Measurements from ENCODE around the gene ELMO1.

ELMO1 gene

GRCh38 chr7:37248396-37248861, 200.2 kb downstream of the ELMO1 start:
- H3K4me1 ChIP-seq: no peaks in the 10 kb centered on the region
- H3K9me3 ChIP-seq (ENCODE audit: control insufficient read depth, low read length): no peaks in the 10 kb centered on the region
- no peak overlapping the region for H3K9ac ChIP-seq
- no peaks in the 10 kb centered on the region for H3K27me3 ChIP-seq (ENCODE audit: control insufficient read depth, insufficient read depth, low read length)
- TF ChIP-seq CTCF (IDR thresholded peaks at IDR 0.05): no peak
- no peaks in the 10 kb centered on the region for H3K36me3 ChIP-seq (ENCODE audit: control insufficient read depth, insufficient read depth, low read length)
- H3K27ac ChIP-seq: no peak overlapping the region
- H2AFZ ChIP-seq: no peak overlapping the region
- no peak overlapping the region for H3K4me2 ChIP-seq (ENCODE audit: low read length)
- no peaks in the 10 kb centered on the region for H3K79me2 ChIP-seq
- H3K4me3 ChIP-seq (ENCODE audit: low read depth, low read length): no peak overlapping the region

GRCh38 chr7:37247861-37248260, 200.8 kb downstream of the ELMO1 start:
- Histone ChIP-seq H3K4me1 (no peaks in the 10 kb centered on the region), H3K9ac (no peak overlapping the region), H3K36me3 (ENCODE audit: control insufficient read depth, insufficient read depth, low read length) (no peaks in the 10 kb centered on the region), H3K27me3 (ENCODE audit: control insufficient read depth, insufficient read depth, low read length) (no peaks in the 10 kb centered on the region), H2AFZ (no peak overlapping the region), H3K4me3 (ENCODE audit: low read depth, low read length) (no peak overlapping the region), H3K79me2 (no peaks in the 10 kb centered on the region), H3K9me3 (ENCODE audit: control insufficient read depth, low read length) (no peaks in the 10 kb centered on the region), H3K4me2 (ENCODE audit: low read length) (no peak overlapping the region), H3K27ac (no peak overlapping the region)
- no peak for TF ChIP-seq CTCF (IDR thresholded peaks at IDR 0.05)

GRCh38 chr7:37245590-37245989, 203.1 kb downstream of the ELMO1 start:
- Histone ChIP-seq H3K27me3 (ENCODE audit: control insufficient read depth, insufficient read depth, low read length) (no peaks in the 10 kb centered on the region), H2AFZ (no peak overlapping the region), H3K79me2 (no peaks in the 10 kb centered on the region), H3K9ac (no peak overlapping the region), H3K36me3 (ENCODE audit: control insufficient read depth, insufficient read depth, low read length) (no peaks in the 10 kb centered on the region), H3K4me2 (ENCODE audit: low read length) (no peak overlapping the region), H3K4me1 (no peaks in the 10 kb centered on the region), H3K9me3 (ENCODE audit: control insufficient read depth, low read length) (no peaks in the 10 kb centered on the region), H3K4me3 (ENCODE audit: low read depth, low read length) (no peak overlapping the region), H3K27ac (no peak overlapping the region)
- TF ChIP-seq CTCF (IDR thresholded peaks at IDR 0.05): no peak

- no peaks in the 10 kb centered on the region for H3K79me2 ChIP-seq
- no peak overlapping the region for H2AFZ ChIP-seq
- H3K9ac ChIP-seq: no peak overlapping the region
- no peaks in the 10 kb centered on the region for H3K9me3 ChIP-seq (ENCODE audit: control insufficient read depth, low read length)
- H3K36me3 ChIP-seq (ENCODE audit: control insufficient read depth, insufficient read depth, low read length): no peaks in the 10 kb centered on the region
- H3K4me3 ChIP-seq (ENCODE audit: low read depth, low read length): no peak overlapping the region
- H3K27ac ChIP-seq: no peak overlapping the region
- no peak for TF ChIP-seq CTCF (IDR thresholded peaks at IDR 0.05)
- no peak overlapping the region for H3K4me2 ChIP-seq (ENCODE audit: low read length)
- no peaks in the 10 kb centered on the region for H3K27me3 ChIP-seq (ENCODE audit: control insufficient read depth, insufficient read depth, low read length)
- no peaks in the 10 kb centered on the region for H3K4me1 ChIP-seq
Observed at GRCh38 chr7:37236906-37237305, 211.8 kb downstream of the ELMO1 start.

GRCh38 chr7:37235813-37236212, 212.9 kb downstream of the ELMO1 start:
- no peak overlapping the region for H2AFZ ChIP-seq
- H3K79me2 ChIP-seq: no peaks in the 10 kb centered on the region
- H3K4me3 ChIP-seq (ENCODE audit: low read depth, low read length): no peak overlapping the region
- H3K27me3 ChIP-seq (ENCODE audit: control insufficient read depth, insufficient read depth, low read length): no peaks in the 10 kb centered on the region
- H3K9me3 ChIP-seq (ENCODE audit: control insufficient read depth, low read length): no peaks in the 10 kb centered on the region
- no peak overlapping the region for H3K9ac ChIP-seq
- no peaks in the 10 kb centered on the region for H3K4me1 ChIP-seq
- no peak for TF ChIP-seq CTCF (IDR thresholded peaks at IDR 0.05)
- H3K36me3 ChIP-seq (ENCODE audit: control insufficient read depth, insufficient read depth, low read length): no peaks in the 10 kb centered on the region
- H3K4me2 ChIP-seq (ENCODE audit: low read length): no peak overlapping the region
- H3K27ac ChIP-seq: no peak overlapping the region
